GM12873 (cell line): ENCODE measurements around the gene CCR9.

Experiments
- CTCF ChIP-seq: IDR thresholded peaks from 2 replicates; pipeline ENCODE4 v1.5.1; 2012; ENCODE audit warnings: low read depth, mild to moderate bottlenecking, moderate library complexity, low read length, control low read depth; ENCODE audit not compliant: insufficient read depth; ENCODE audit errors: missing control alignments

CCR9 gene

DNA sequence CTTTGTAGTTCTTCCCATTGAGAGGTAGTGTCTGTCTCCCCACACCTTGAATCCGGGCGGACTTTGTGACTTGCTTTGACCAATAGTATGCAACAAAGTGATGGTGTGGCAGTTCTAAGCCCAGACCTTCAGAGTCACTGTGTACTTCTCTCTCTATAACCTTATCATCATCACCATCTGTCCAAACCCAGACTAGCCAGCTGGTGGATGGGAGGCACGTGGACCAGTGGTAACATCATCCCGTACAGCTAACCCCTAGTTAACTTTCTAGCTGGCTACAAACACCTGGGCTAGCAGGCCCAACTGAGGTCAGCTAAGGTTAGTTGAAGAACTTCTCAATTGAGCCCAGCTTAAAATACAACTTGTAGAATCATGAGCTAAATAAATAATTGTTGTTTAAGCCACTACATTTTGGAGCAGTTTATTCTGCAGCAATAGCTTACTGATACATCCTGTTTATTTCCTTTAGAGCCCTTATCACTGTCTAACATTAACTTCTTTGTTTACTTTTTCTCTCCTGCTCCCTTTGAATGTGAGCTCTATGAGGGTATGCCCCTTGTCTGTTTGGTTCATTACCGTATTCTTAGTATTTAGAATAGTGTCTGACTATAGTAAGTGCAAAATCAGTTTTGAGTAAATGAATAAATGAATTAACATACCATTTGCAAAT is 11.5 kb upstream of the CCR9 start:
- no peak for TF ChIP-seq CTCF

- TF ChIP-seq CTCF: no peak
Measured at GRCh38 chr3:45878124-45878523, 8.2 kb upstream of the CCR9 start.

DNA sequence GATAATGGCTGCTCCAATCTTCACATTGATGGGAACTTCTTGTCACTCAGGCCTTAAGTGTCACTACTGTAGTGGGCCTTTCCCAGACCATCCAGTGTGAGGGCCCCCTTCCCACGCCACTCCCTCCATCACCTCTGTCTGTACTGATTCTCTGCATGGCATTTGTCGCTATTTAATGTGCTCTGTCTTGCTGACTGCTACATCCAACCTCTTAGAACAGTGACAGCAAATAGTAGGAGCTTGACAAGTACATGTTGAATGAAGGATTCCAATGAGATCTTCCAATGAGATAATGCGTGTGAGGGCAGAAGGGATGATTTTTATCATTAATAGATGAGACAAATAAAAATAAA is 5.6 kb upstream of the CCR9 start:
- TF ChIP-seq CTCF: no peak

DNA sequence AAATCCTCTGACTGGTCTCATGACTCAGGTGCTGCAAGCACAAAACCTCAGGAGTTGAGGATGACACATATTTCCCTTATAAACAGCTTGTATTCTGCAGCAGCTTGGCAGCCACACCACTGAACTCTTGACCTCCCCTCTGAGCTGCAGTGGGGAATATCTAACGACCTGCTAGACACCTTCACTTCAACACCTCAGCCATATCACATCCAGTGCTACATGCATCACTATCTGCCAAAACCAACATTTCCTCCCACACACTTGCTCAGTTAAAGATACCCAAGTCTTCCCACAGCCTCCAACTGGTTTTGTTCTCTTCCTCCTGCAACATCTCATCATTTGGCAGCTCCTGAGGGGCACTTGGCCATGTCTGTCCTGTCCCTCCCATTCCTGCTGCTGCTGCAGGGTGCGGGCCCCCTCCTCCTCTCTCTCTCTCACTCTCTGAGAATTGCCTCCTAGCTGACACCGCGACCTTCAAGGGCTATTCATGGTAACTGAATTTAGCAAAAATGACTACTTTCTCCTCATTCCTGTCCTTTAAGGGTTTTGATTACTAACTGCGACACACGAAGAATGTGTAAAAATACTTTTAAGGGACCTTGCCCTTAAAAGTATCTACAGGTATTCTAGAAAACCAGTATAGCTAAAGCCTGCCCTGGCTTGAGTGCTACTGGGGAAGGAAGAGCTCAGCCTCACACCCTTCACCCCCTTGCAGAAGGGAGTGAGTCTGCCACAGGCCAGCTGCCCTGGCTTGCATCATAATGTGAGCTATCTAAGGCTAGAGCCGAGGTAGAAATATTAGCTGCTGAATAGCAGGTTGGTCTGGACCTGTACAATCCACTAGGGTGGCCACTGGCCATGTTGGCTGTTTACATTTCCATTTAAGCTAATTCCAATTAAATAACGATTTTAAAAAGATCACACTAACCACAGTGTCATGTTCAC is 5.0 kb upstream of the CCR9 start:
- TF ChIP-seq CTCF: no peak

DNA sequence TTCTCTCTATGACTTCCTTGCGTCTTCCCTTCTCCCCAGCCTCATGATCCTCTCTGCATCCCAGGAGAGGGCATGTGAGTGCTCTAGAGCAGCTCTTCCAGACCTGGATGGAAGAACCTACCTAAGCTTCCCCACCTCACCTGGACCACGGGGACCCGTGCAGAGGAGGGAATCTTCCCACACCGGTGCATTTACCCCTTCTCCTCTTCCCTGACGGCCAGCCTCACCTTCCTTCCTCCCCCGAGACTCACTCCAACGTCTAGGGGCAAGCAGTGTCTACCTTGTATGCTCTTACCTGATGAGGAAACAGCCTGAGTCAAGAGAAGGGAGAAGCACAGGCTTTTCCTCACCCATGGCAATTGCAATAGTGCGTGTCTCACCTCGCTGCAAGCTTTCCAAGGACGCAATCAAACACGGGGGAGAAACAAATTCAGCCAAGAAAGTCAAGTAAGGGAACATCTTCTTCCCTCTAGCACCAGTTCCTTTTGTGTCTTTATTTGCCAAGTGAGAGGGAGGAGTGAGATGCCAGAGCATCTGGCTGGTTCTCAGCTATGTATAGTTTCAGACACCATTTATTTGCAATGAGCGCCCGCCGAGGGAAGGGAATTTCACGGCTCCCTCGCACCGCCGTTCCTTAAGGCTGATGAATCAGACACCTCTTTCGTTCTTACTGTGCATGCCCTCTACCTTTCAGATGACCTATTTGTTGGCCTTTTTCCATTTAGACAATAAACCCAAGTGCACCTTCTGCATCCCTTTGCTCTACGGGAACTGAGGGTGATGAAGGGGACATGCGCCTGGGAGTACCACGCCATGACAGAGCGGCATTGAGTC is 1.8 kb upstream of the CCR9 start:
- no peak for TF ChIP-seq CTCF

- TF ChIP-seq CTCF: no peak
Measured at GRCh38 chr3:45887285-45887684, 942 bp downstream of the CCR9 start.

DNA sequence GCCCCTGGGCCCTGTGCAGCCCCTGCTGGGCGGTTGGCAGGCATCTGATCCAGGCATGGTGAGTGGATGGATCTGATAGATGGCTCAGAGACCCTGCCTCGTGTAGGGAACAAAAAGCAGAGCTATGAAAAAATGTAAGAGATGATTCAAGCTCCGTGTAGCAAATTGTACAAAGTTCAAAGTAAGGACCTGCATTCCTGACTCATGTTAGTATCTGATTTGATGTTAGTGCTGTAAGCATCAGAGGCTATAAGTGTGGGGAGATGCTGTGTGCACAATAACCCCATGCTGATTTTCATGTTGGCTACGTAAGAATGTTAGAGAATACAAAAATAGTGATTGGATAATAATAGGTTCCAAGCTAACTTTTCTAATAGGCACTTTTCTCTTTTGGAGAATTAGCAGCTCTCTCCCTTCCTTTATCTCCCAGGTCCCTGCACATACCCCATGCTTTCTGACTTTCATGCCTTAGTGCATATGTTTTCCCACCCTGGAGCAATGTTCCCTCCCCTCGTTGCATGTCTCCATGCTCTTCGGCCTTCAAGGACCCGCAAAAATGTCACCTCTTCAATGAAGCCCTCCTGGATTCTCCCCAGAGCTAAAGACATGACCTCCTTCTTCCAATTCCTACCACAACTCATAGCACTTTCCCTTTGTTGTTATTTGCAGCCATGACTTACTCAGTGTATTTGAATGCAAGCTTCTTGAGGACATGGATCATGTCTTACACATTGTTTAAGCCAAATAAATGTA is 1.6 kb downstream of the CCR9 start:
- no peak for TF ChIP-seq CTCF
